Measurements from ENCODE around the gene CCDC88C.

- TF ChIP-seq, protein P1, sequence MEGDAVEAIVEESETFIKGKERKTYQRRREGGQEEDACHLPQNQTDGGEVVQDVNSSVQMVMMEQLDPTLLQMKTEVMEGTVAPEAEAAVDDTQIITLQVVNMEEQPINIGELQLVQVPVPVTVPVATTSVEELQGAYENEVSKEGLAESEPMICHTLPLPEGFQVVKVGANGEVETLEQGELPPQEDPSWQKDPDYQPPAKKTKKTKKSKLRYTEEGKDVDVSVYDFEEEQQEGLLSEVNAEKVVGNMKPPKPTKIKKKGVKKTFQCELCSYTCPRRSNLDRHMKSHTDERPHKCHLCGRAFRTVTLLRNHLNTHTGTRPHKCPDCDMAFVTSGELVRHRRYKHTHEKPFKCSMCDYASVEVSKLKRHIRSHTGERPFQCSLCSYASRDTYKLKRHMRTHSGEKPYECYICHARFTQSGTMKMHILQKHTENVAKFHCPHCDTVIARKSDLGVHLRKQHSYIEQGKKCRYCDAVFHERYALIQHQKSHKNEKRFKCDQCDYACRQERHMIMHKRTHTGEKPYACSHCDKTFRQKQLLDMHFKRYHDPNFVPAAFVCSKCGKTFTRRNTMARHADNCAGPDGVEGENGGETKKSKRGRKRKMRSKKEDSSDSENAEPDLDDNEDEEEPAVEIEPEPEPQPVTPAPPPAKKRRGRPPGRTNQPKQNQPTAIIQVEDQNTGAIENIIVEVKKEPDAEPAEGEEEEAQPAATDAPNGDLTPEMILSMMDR (IDR thresholded peaks at IDR 0.05) = no peak
- TF ChIP-seq POLR2A (IDR thresholded peaks at IDR 0.05) = no peak
Observed at GRCh38 chr14:91439345-91439744, 21.7 kb upstream of the CCDC88C start.
